SU-DHL-6 (cell line): Measurements from ENCODE around the gene TSHZ3.

Source experiments
- CTCF ChIP-seq: fragments of 200-600 bp; sonication (generic); IDR thresholded peaks from one replicate; pipeline ENCODE4 v1.5.1; 2017; ENCODE audit warnings: antibody characterized with exemption, mild to moderate bottlenecking, low read length, moderate library complexity; ENCODE audit not compliant: insufficient read depth, poor library complexity, severe bottlenecking
- EZH2phosphoT487 ChIP-seq: fragments of 200-600 bp; sonication (generic), shearing (Covaris generic); conservative IDR thresholded peaks from 2 replicates; pipeline ENCODE4 v1.6.1; 2018; ENCODE audit warnings: mild to moderate bottlenecking, antibody characterized with exemption, low read length, moderate library complexity, mixed read lengths

GRCh38 chr19:31286491-31286890, 62.7 kb downstream of the TSHZ3 start:
- TF ChIP-seq CTCF = no peak
- no peak for TF ChIP-seq EZH2phosphoT487
